GM10847 (cell line): ENCODE measurements around the gene SLC29A3.

Experiments
- POLR2A ChIP-seq: IDR thresholded peaks from 2 replicates; pipeline ENCODE4 v1.6.1; 2011; ENCODE audit not compliant: insufficient read length; ENCODE audit errors: extremely low read depth

Gene SLC29A3

DNA sequence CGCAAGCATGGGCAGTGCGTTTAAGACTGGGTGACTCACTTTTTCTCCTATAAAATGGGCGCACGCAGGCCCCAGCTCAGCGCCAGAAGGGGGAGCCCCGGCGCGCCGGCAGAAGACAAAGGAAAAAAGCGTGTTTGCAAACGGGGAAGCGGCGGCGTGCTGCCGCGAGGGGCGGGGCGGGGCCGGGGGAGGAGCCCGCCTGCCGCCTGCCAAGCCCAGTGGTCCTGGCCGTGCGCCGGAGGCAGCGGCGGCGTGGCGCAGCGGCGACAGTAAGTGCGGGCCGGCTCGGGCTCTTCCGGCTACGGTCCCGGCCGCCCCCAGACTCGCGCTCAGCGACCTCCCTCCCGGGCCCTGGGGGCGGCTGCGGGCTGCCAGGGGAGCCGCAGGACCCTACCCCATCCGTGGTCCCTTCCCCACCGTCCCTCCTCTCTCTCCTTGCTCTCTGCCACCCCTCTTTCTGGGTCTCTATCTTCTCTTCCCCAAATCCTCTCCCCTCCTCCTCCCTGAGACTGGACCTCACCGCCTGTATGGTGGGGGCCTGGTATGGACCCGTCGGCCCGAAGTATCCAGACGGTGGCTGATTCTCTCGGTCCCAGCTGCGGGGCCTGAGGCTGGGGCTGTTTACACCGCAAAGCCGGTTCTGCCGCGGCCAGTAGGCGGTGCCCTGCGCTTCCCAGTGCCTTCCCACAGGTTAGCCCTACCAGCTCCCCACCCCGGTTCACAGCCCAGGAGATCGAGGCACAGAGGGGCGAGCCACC is at the start of gene SLC29A3:
TSS of gene SLC29A3 (plus strand) at position 218 of the 758 bp plus-strand sequence. CDS start at position 269, 51 bp downstream.
- peak; percentile 38 for TF ChIP-seq POLR2A

DNA sequence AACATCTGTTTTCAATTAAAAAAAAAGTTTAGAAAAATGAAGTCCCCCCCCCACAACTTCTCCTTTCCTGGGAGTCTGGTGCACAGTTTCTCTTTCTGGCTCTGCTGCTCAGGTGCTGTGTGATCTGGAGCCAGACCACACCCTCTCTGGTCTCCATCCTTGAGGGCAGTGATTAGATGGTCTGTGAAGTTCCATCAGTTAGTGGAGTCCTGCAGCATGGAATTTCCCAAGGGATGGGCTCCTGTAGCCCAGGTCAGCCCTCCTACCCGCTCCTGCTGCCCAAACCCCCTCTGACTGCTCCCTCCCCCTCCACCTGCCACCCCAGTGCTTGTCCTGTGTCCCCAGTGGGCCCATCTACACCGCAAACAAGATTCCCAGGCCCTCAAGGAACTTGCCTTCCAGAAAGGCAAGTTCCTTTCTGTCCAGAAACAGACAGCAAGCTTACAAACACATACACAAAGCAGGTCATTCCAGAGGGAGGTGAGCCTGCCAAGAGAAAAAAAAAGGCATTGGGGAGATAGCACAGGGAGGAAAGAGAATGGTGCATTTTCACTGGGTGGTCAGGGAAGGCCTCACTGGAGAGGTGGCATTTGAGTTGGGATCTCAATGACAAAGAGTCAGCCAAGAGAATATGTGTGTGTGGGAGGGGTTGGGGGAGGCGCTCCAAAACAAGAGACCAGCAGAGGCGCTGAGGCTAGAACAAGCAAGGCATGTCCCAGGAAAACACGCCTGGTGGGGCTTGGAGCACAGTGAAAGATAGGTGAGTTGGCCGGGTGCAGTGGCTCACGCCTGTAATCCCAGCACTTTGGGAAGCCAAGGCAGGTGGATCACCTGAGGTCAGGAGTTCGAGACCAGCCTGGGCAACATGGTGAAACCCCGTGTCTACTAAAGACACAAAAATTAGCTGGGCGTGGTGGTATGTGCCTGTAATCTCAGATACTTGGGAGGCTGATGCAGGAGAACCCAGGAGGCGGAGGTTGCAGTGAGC is 49.5 kb upstream of the SLC29A3 start:
- TF ChIP-seq POLR2A = no peak

DNA sequence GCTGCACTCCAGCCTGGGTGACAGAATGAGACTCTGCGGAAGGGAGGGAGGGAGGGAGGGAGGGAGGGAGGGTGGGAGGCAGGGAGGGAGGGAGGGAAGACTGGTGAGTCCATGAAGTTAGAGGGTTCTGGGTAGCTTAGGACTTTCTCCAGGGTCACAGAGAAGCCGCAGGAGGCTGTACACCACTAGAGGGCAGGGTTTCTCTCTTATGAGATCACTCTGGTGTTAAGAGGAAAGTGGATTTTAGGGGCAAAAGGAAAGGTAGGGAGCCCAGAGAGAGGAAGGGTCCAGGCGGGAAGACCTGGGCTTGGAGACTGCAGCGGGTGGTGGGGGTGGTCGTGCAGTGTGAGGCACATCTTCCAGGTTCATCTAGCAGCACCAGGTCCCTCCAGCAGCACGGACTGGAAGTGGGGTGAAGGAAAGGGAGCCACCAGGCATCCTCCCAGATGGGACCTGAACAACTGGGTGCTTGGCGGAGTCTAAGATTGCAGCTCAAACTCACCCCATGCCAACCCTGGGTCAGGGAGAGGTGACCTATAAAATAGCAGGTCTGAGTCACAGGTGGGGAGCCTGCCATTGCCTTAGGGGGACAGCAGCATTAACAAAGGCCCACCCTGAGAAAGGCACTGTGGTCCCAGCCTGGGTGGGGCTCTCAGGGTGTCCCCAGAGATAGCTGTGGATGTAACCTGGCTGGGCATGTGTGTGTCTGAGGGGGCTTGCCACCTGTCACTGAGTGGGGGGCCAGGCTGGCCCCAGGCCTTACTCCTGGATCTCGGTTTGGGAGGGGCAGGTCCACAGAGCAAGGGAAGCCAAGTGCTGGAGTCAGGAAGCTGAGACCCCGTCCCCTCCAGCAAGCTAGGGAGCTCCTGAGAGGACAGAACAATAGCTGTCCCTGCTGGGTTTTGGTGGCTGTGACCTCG is 48.5 kb upstream of the SLC29A3 start:
- TF ChIP-seq POLR2A = no peak

DNA sequence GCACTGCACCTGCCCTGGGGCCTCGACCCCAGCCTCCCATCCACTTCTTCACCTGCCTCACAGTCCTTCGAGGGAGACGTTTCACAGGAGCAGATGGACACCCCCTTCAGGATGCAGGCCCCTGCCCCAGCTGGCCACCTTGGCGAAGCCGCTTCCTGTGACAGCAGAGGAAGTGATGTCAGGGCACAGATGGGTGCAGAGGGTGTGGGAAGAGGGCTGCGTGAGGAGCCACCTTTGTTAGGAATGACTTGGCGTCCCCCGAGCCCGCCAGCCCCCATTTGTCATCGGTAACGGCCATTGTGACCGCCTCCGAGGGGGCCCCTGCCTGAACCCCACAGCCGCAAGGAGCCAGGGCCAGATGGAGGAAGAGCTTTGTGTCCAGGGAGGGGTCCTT is 47.4 kb upstream of the SLC29A3 start:
- no peak for TF ChIP-seq POLR2A

DNA sequence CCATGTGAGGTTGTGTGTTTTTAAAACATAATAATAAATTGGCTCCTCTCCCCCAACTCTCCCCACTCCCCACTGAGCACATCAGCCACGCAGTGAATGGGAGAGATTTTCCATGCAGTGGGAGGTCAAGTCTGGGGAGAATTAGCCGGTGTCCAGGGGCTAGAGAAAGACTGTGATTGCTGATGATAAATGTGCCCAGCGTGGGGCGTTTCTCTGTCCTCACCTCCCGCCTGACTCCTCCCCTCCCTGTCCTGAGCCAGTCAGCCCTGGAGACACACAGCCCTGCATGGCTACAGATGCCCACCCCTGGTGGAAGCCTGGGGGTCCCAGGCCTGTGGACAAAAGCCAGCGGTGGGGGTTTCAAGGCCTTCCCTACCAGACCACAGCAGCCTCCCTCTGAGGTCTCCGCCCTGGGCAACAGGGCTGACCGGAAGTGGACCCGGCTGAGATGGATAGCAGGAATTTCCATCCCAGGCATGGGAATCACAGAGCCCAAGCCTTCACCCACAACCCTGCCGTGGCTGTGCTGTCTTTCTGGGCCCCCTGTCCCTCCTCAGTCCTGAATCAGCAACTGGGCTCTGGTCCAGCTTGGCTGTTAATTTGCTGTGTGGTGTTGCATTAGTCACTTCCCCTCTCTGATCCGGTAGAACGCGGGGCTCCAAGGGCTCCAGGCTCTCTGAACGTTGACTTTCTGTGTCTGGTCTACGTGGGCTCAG is 46.8 kb upstream of the SLC29A3 start:
- TF ChIP-seq POLR2A = no peak

DNA sequence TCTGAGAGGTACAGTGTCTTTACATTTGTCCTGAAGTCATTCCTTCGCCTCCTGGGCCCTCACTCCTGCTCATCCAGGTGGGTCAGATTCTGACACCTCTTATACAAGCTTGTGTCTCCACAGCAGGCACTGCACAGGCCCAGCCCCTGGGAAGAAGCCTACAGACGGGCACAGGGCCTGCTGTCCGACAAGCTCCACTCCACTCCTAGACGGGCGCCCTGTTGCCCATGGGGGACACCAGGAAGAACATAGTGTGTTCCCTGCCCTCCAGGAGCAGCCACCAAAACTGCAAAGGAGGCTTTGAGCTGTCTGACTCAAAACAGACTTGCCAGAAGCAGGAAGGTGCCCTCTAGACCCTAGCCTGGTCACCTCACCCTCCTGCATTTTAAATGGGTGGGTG is 45.6 kb upstream of the SLC29A3 start:
- no peak for TF ChIP-seq POLR2A

DNA sequence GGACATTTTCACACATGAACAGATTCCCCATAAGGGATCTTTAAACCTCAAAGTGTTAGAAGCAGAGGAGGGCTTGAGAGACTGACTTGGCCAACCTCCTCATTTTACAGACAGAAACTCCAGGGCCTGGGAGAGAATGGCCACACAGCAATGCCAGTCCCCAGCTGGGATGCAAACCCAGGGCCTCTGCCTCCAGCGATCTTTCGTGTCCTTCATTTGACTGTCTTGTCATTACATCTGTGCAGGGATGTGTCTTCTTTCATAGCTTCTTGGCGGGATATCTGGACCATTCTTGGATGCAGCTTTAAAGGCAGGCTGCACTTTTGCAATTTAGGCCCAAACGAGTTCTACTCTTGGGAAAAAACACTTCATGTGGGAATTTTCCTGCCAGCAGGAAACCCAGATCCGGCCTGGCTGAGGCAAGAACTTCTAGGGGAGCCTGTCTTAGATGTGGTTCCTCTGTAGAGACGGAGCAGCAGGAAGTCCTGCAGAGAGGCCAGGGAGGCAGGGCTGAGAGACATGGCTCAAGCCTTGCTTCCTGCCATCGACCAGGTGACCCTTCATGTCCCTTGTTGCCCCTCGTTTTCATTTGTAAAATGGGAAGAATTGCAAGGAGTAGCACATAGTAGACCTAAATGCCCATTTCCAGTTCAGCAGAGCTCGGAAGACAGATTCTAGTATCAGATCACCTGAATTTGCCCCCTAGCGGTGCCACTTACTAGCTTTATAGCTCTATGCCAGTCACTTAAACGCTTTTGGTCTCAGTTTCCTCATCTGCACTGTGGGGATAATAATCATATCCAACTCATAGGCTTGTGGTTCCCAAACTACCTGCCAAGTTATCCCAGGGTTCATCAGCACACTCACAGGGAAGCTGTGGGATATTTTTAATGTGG is 43.9 kb upstream of the SLC29A3 start:
- no peak for TF ChIP-seq POLR2A

DNA sequence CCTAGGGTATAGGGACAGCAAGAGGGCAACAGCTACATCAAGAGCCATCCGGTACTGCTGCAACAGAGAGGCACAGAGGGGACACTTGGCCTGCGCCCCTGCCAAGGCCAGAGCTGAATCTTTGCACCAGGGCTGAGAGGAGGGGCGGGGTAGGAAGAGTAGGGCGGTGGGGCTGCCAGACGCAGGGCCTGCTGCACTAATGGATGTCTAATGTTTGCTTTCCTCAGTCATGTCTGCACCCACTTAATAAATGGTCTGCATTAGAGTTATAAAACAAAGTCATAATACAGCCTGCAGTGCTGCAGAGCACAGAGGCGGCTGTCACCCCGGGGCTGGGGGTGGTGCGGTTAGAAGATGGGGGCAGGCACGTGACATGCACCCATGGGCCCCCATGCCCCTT is 42.2 kb upstream of the SLC29A3 start:
- TF ChIP-seq POLR2A = no peak

DNA sequence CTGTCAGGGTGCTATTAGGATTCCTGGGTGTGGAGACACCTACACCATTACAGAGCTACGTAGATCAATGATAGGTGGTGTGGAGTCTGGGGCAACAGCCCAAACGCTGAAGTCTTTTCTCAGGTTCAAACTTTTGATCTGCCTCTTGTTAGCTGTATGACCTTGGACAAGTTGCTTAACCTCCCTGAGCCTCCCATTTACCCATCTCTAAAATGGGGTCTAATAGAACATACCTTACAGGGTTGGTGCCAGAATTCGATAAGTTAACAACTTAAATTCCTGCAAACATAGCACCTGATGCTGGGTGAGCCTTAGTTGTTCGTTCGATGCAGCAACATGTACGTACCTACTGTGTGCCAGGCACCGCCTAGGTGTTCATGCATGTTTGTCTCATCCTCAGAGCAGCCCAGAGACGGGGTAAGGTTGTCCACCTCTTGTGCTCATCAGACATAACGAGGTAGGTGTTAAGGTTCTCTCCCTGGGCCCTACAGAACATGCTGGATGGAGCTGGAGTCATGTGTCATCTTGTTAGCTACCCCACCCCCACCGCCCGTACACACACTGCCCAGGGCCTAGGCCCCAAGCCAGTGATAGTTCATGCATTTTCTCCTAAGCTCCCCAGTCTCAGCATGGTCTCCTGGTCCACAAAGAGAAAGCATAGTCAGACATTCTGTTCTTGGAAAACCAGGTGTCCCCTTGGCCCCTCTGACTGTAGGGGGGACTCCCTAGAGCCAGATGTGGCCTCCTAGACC is 41.0 kb upstream of the SLC29A3 start:
- no peak for TF ChIP-seq POLR2A

DNA sequence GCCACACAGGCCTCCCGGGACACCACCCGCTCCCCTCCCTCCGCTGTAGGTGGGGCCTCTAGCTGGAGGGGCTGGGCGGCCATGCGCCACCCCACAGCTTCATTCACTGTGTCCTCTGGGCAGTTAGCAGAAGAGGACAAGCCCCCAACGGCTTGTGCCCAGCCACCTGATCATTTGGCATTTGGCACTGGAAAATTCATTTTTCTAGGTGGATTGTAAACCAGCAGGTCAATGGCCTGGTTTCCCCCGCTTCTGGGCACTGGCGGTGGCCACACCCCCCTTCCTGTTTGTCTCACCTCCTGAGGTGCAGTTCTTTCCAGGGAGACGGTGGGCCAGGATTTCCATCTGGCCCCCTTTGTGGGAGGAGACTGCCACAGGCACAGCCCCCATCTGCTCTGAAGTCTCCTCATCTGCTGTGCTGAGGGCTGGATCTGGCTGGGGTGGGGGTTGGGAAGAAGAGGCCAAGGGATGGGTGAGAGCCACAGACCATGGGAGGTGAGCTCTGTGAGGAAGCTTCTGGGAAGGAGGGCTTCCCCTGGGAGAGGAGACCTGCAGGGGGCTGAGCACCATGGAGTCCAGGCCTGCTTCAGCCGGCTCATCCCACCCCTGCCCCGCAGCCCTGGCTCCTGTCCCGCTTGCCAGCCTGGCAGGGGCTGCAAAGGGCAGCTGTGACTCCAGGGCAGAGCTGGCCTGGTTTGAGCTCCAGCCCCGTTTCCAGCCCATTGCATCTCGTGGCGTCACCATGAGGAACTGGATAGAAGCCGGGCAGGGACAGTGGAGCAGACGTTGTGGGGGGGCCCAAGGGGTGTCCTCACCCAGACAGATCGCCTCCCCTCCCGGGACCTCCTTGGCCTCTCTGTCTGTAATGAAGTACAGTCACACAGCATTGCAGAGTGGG is 40.1 kb upstream of the SLC29A3 start:
- TF ChIP-seq POLR2A = no peak

DNA sequence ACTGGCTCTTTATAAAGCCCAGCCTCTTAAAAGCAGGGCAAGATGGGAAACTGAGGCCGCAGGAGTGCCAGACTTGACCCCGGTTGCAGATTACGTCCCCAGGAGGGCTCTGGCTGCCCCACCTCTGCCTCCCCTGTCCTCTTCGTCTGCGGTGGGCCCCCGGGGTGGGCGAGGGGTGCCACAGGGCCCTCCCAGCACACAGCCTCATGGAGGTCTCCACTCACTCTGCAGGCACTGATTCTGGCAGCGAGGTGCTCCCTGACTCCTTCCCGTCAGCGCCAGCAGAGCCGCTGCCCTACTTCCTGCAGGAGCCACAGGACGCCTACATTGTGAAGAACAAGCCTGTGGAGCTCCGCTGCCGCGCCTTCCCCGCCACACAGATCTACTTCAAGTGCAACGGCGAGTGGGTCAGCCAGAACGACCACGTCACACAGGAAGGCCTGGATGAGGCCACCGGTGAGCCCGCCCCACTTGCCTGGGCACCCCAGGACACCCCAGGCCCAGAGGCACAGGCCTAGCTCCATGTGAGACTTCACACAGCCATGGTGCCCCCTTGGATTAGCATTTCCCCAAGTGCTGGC is 39.4 kb upstream of the SLC29A3 start:
- no peak for TF ChIP-seq POLR2A
